Naive B cell (primary cell): ENCODE measurements around the gene CCDC77. TPM values are rescaled to one million over a fixed set of nuclear protein-coding genes. Genes with fewer than 3 reads are reported as not detected.
"Not testable (repeated sequence)": the region's sequence is repeated elsewhere in the genome, so short reads cannot be mapped to it uniquely, and the experiment has no call there.

Experiments
- ATAC-seq, 2 donors: fragments of 150-1000 bp; cut with Tn5 transposase; 2 replicates each; pipeline ENCODE4 v1.10.0; 2021; ENCODE audit warnings: low read depth in 2 of 2, mild to moderate bottlenecking in 2 of 2, moderate library complexity in 2 of 2
- DNase-seq: peaks from one replicate; pipeline ENCODE4 v3.0.0; 2022
- H3K27ac Mint-ChIP-seq, 6 donors: one replicate each; pipeline ENCODE4 v1.8.0; 2020 to 2022; ENCODE audit warnings: mild to moderate bottlenecking in 6 of 6, mixed read lengths in 6 of 6, moderate library complexity in 5 of 6, inconsistent platforms in 2 of 6
- H3K27me3 Mint-ChIP-seq, 3 donors: one replicate each; pipeline ENCODE4 v1.8.0; 2021 to 2022; ENCODE audit warnings: mixed read lengths in 3 of 3, mild to moderate bottlenecking in 1 of 3
- H3K36me3 Mint-ChIP-seq, 2 donors: one replicate each; pipeline ENCODE4 v1.8.0; 2020 to 2022; ENCODE audit warnings: mixed read lengths in 2 of 2, inconsistent platforms in 1 of 2, mild to moderate bottlenecking in 1 of 2
- H3K4me1 Mint-ChIP-seq, 3 donors: one replicate each; pipeline ENCODE4 v1.8.0; 2020 to 2022; ENCODE audit warnings: mixed read lengths in 3 of 3, inconsistent platforms in 1 of 3, mild to moderate bottlenecking in 1 of 3, moderate library complexity in 1 of 3
- H3K4me3 Mint-ChIP-seq, 8 donors: one replicate each; pipeline ENCODE4 v1.8.0; 2020 to 2022; ENCODE audit warnings: mild to moderate bottlenecking in 8 of 8, mixed read lengths in 8 of 8, moderate library complexity in 8 of 8, inconsistent platforms in 2 of 8
- H3K9me3 Mint-ChIP-seq, 7 donors: one replicate each; pipeline ENCODE4 v1.8.0; 2020 to 2022; ENCODE audit warnings: mixed read lengths in 7 of 7, mild to moderate bottlenecking in 5 of 7, inconsistent platforms in 2 of 7, moderate library complexity in 1 of 7
- polyA plus RNA-seq, 6 donors: library from polyadenylated mRNA; unstranded; fragments of 300-500 nt; fragmentation: Illumina TruSeq; gene quantifications; one replicate each; pipeline ENCODE4 v1.2.3, GENCODE V29; 2021; ENCODE audit warnings: low read depth in 6 of 6

The CCDC77 gene
- 1 to 10 TPM in 5 of 6 donors, not detected in 1; 4.5 to 9.2 (median 6.4) TPM for polyA plus RNA-seq

GRCh38 chr12:401235-402028 lies at the start of gene CCDC77:
Gene CCDC77 (plus strand): TSS chr12:401644. CDS start chr12:409384, 7,740 bp downstream.
- H3K27ac Mint-ChIP-seq: no peak within 1 kb of the TSS

GRCh38 chr12:356276-356988 lies 45.0 kb upstream of the CCDC77 start:
- H3K36me3 Mint-ChIP-seq: peaks cover 41 to 46% of the 10 kb centered on the region in 2 donors
- DNase-seq (no peak), ATAC-seq (no peak)
- no peak overlapping the region for H3K4me3 Mint-ChIP-seq
- H3K27ac Mint-ChIP-seq: peak overlapping the region in 2 of 6 donors; percentile 45 to 88
- H3K9me3 Mint-ChIP-seq: peaks cover 0 to 6% (median 0%) of the 10 kb centered on the region in 7 donors
- peaks cover 0 to 8% (median 8%) of the 10 kb centered on the region in 3 donors for H3K4me1 Mint-ChIP-seq
- no peaks in the 10 kb centered on the region for H3K27me3 Mint-ChIP-seq

More at GRCh38 chr12:401235-402028, at the start of gene CCDC77:
- peaks cover 0 to 3% (median 0%) of the 10 kb centered on the region in 3 donors for H3K4me1 Mint-ChIP-seq
- DNase-seq (peak; percentile 95), ATAC-seq (peak; percentile 99 to 100)
- peaks cover 0 to 6% of the 10 kb centered on the region in 2 donors for H3K36me3 Mint-ChIP-seq
- no peaks in the 10 kb centered on the region for H3K27me3 Mint-ChIP-seq
- H3K9me3 Mint-ChIP-seq: no peaks in the 10 kb centered on the region
- H3K4me3 Mint-ChIP-seq: peak within 1 kb of the TSS in 2 of 8 donors; percentile 3 to 22

- ATAC-seq: no peak
- Mint-ChIP-seq H3K36me3 (peaks cover 48 to 53% of the 10 kb centered on the region in 2 donors), H3K27ac (no peak overlapping the region), H3K27me3 (no peaks in the 10 kb centered on the region), H3K9me3 (peaks cover 0 to 6% (median 0%) of the 10 kb centered on the region in 7 donors), H3K4me3 (no peak overlapping the region), H3K4me1 (peaks cover 0 to 8% (median 8%) of the 10 kb centered on the region in 3 donors)
- no peak for DNase-seq
Measured at GRCh38 chr12:359091-359490, 42.4 kb upstream of the CCDC77 start.

- Mint-ChIP-seq H3K27me3 (no peaks in the 10 kb centered on the region), H3K4me1 (peaks cover 2 to 4% (median 4%) of the 10 kb centered on the region in 3 donors), H3K27ac (no peak overlapping the region), H3K36me3 (peaks cover 32 to 42% of the 10 kb centered on the region in 2 donors), H3K4me3 (no peak overlapping the region), H3K9me3 (peaks cover 0 to 14% (median 3%) of the 10 kb centered on the region in 7 donors)
- no peak for ATAC-seq
- no peak for DNase-seq
Measured at GRCh38 chr12:366820-367219, 34.6 kb upstream of the CCDC77 start.

GRCh38 chr12:367972-368371 lies 33.5 kb upstream of the CCDC77 start:
- H3K27ac Mint-ChIP-seq: no peak overlapping the region
- H3K9me3 Mint-ChIP-seq: peaks cover 0 to 14% (median 6%) of the 10 kb centered on the region in 7 donors
- DNase-seq (no peak), ATAC-seq (no peak)
- H3K27me3 Mint-ChIP-seq: no peaks in the 10 kb centered on the region
- peaks cover 20 to 32% of the 10 kb centered on the region in 2 donors for H3K36me3 Mint-ChIP-seq
- H3K4me3 Mint-ChIP-seq: peak overlapping the region in 1 of 8 donors; percentile 12
- H3K4me1 Mint-ChIP-seq: peaks cover 2 to 4% (median 4%) of the 10 kb centered on the region in 3 donors

- H3K4me1 Mint-ChIP-seq, H3K27me3 Mint-ChIP-seq, H3K4me3 Mint-ChIP-seq, DNase-seq, ATAC-seq, H3K9me3 Mint-ChIP-seq: not testable (repeated sequence)
- peak overlapping the region in 1 of 6 donors; percentile 77 for H3K27ac Mint-ChIP-seq
- peaks cover 28 to 29% of the 10 kb centered on the region in 2 donors for H3K36me3 Mint-ChIP-seq
Measured at GRCh38 chr12:370739-371485, 30.5 kb upstream of the CCDC77 start.

GRCh38 chr12:386651-387050 lies 14.8 kb upstream of the CCDC77 start:
- no peak for ATAC-seq
- H3K36me3 Mint-ChIP-seq: peaks cover 7 to 21% of the 10 kb centered on the region in 2 donors
- peaks cover 34 to 41% (median 35%) of the 10 kb centered on the region in 3 donors for H3K4me1 Mint-ChIP-seq
- no peaks in the 10 kb centered on the region for H3K27me3 Mint-ChIP-seq
- no peak for DNase-seq
- peak overlapping the region in 1 of 6 donors; percentile 82 for H3K27ac Mint-ChIP-seq
- peaks cover 0 to 4% (median 0%) of the 10 kb centered on the region in 7 donors for H3K9me3 Mint-ChIP-seq
- H3K4me3 Mint-ChIP-seq: peak overlapping the region in 5 of 8 donors; percentile 9 to 99 (median 93)

GRCh38 chr12:388012-388411 lies 13.4 kb upstream of the CCDC77 start:
- H3K9me3 Mint-ChIP-seq: peaks cover 0 to 4% (median 0%) of the 10 kb centered on the region in 7 donors
- no peaks in the 10 kb centered on the region for H3K27me3 Mint-ChIP-seq
- H3K4me1 Mint-ChIP-seq: peaks cover 34 to 39% (median 35%) of the 10 kb centered on the region in 3 donors
- DNase-seq: no peak
- H3K27ac Mint-ChIP-seq: peak overlapping the region; percentile 98 to 100 (median 99)
- H3K36me3 Mint-ChIP-seq: peaks cover 7 to 21% of the 10 kb centered on the region in 2 donors
- ATAC-seq: no peak
- peak overlapping the region; percentile 93 to 99 (median 98) for H3K4me3 Mint-ChIP-seq

- DNase-seq (peak; percentile 67), ATAC-seq (peak; percentile 52 to 55)
- Mint-ChIP-seq H3K4me3 (peak overlapping the region; percentile 93 to 99 (median 98)), H3K27me3 (no peaks in the 10 kb centered on the region), H3K4me1 (peaks cover 34 to 39% (median 35%) of the 10 kb centered on the region in 3 donors), H3K36me3 (peaks cover 7 to 21% of the 10 kb centered on the region in 2 donors), H3K27ac (peak overlapping the region; percentile 98 to 100 (median 99)), H3K9me3 (peaks cover 0 to 4% (median 0%) of the 10 kb centered on the region in 7 donors)
Measured at GRCh38 chr12:388541-389141, 12.8 kb upstream of the CCDC77 start.

- ATAC-seq: peak; percentile 88 to 91
- Mint-ChIP-seq H3K4me1 (peaks cover 30 to 34% (median 34%) of the 10 kb centered on the region in 3 donors), H3K9me3 (peaks cover 0 to 4% (median 0%) of the 10 kb centered on the region in 7 donors), H3K36me3 (peaks cover 7 to 21% of the 10 kb centered on the region in 2 donors), H3K27me3 (no peaks in the 10 kb centered on the region), H3K4me3 (peak within 1 kb of the TSS; percentile 93 to 99 (median 98)), H3K27ac (peak within 1 kb of the TSS; percentile 98 to 100 (median 99))
- peak; percentile 90 for DNase-seq
Measured at GRCh38 chr12:389142-390096, 12.0 kb upstream of the CCDC77 start, which contains the start of gene KDM5A. Gene KDM5A (minus strand): TSS chr12:389320. CDS start chr12:389091, 229 bp downstream.

- DNase-seq: no peak
- H3K36me3 Mint-ChIP-seq: no peaks in the 10 kb centered on the region
- no peaks in the 10 kb centered on the region for H3K27me3 Mint-ChIP-seq
- ATAC-seq: no peak
- H3K4me1 Mint-ChIP-seq: peaks cover 0 to 3% (median 0%) of the 10 kb centered on the region in 3 donors
- H3K27ac Mint-ChIP-seq: no peak overlapping the region
- peak overlapping the region in 1 of 8 donors; percentile 22 for H3K4me3 Mint-ChIP-seq
- H3K9me3 Mint-ChIP-seq: no peaks in the 10 kb centered on the region
Measured at GRCh38 chr12:400828-401227, 616 bp upstream of the CCDC77 start.
